HepG2 (cell line): ENCODE results near the gene SSR2. TPM values are rescaled to one million over a fixed set of nuclear protein-coding genes. Genes with fewer than 3 reads are reported as not detected.

ENCODE experiments used
- ARID5B ChIP-seq: IDR thresholded peaks from 2 replicates; pipeline ENCODE4 v1.4.0; 2020; ENCODE audit warnings: mild to moderate bottlenecking, missing genetic modification reagents
- HNF1B ChIP-seq: sonication (generic); formaldehyde crosslinking; IDR thresholded peaks from 2 replicates; pipeline ENCODE4 v1.5.1; 2020; ENCODE audit warnings: mild to moderate bottlenecking, moderate library complexity, missing genetic modification reagents
- KIAA2018 ChIP-seq: sonication (generic); formaldehyde crosslinking; IDR thresholded peaks from 2 replicates; pipeline ENCODE4 v1.5.0; 2020; ENCODE audit warnings: mild to moderate bottlenecking, missing genetic modification reagents, borderline replicate concordance
- MAFF ChIP-seq: IDR thresholded peaks from 2 replicates; pipeline ENCODE4 v1.6.1; 2011; ENCODE audit warnings: low read depth, low read length, improper control_type of control experiment
- MYC ChIP-seq: sonication (generic); formaldehyde crosslinking; IDR thresholded peaks from 2 replicates; pipeline ENCODE4 v1.9.0; 2021; ENCODE audit warnings: missing genetic modification reagents, borderline replicate concordance
- NR1H2 ChIP-seq: sonication (generic); formaldehyde crosslinking; IDR thresholded peaks from 2 replicates; pipeline ENCODE4 v1.8.1; 2022; ENCODE audit warnings: low read depth, missing genetic modification reagents, borderline replicate concordance
- PITX1 ChIP-seq: sonication (generic); formaldehyde crosslinking; IDR thresholded peaks from 2 replicates; pipeline ENCODE4 v1.5.1; 2020; ENCODE audit warnings: mild to moderate bottlenecking, missing genetic modification reagents
- RXRB ChIP-seq: IDR thresholded peaks from 2 replicates; pipeline ENCODE4 v1.6.1; 2016; ENCODE audit warnings: borderline replicate concordance, missing genetic modification reagents, missing compliant biosample characterization
- TEAD3 ChIP-seq: optimal IDR thresholded peaks from 2 replicates; pipeline ENCODE3; 2016; ENCODE audit warnings: borderline replicate concordance
- TRIM22 ChIP-seq: fragments of 450-650 bp; IDR thresholded peaks from 2 replicates; pipeline ENCODE4 v1.6.1; 2017
- ZMYM3 ChIP-seq: sonication (generic); formaldehyde crosslinking; IDR thresholded peaks from 2 replicates; pipeline ENCODE4 v1.5.1; 2020; ENCODE audit warnings: mild to moderate bottlenecking, missing genetic modification reagents
- ZNF292 ChIP-seq: sonication (generic); formaldehyde crosslinking; IDR thresholded peaks from 2 replicates; pipeline ENCODE4 v1.8.1; 2022; ENCODE audit warnings: mild to moderate bottlenecking, low read depth, missing genetic modification reagents, borderline replicate concordance
- ZNF317 ChIP-seq: sonication (generic); formaldehyde crosslinking; IDR thresholded peaks from 2 replicates; pipeline ENCODE4 v1.5.0; 2020; ENCODE audit warnings: mild to moderate bottlenecking, missing genetic modification reagents
- ZNF652 ChIP-seq: IDR thresholded peaks from 2 replicates; pipeline ENCODE4 v1.6.1; 2016; ENCODE audit warnings: low read depth, borderline replicate concordance
- polyA plus RNA-seq, 8 experiments: library from polyadenylated mRNA; depleted of rRNA in 3 of 8; stranded (reverse) in 7 of 8; unstranded in 1 of 8; fragments of >200 nt; fragmentation: Illumina TruSeq in 4 of 8; extraction: Trizol in 4 of 8; gene quantifications; 2 replicates each; pipeline versions ENCODE4 v1.2.1 to v1.2.3, GENCODE V29; 2011 to 2016; ENCODE audit warnings: low read depth in 4 of 8, missing spikeins in 1 of 8, mixed read lengths in 1 of 8; ENCODE audit not compliant: insufficient read depth in 1 of 8
- total RNA-seq, 5 experiments: library from RNA; depleted of rRNA; stranded (reverse); fragments of >200 nt; fragmentation: Illumina TruSeq; extraction: Trizol; gene quantifications; 2 replicates each; pipeline ENCODE4 v1.2.3, GENCODE V29; 2016; ENCODE audit warnings: low read depth in 1 of 5

Gene SSR2
- total and polyA plus RNA-seq, 2 of the 13 experiments (the other 11 are each of a cell fraction or from before 2014, with no cell fraction given): 284 to 461 TPM

GRCh38 chr1:156001021-156001661 lies 19.6 kb downstream of the SSR2 start (continued):
- TF ChIP-seq KIAA2018 (CRISPR knock-in tag) (no peak), ZNF317 (CRISPR knock-in tag) (peak; percentile 93), ZMYM3 (peak; percentile 45; the same call in 1 of the 2 replicates), ZNF292 (CRISPR knock-in tag) (peak; percentile 68; the same call in 1 of the 2 replicates), TRIM22 (no peak), ARID5B (peak; percentile 29; the same call in 1 of the 2 replicates), ZNF652 (peak; percentile 35; the same call in 1 of the 2 replicates), HNF1B (CRISPR knock-in tag) (no peak), MYC (CRISPR knock-in tag) (0 out of 2 replicates have a peak, but pooled peaks have one; percentile 15), MAFF (peak; percentile 52; the same call in 1 of the 2 replicates), NR1H2 (CRISPR knock-in tag) (no peak), TEAD3 (CRISPR knock-in tag) (peak; percentile 19), RXRB (CRISPR knock-in tag) (peak; percentile 17; the same call in 1 of the 2 replicates), PITX1 (peak; percentile 26; the same call in 1 of the 2 replicates)
